Measurements from ENCODE around the gene ZNF628.

DNA sequence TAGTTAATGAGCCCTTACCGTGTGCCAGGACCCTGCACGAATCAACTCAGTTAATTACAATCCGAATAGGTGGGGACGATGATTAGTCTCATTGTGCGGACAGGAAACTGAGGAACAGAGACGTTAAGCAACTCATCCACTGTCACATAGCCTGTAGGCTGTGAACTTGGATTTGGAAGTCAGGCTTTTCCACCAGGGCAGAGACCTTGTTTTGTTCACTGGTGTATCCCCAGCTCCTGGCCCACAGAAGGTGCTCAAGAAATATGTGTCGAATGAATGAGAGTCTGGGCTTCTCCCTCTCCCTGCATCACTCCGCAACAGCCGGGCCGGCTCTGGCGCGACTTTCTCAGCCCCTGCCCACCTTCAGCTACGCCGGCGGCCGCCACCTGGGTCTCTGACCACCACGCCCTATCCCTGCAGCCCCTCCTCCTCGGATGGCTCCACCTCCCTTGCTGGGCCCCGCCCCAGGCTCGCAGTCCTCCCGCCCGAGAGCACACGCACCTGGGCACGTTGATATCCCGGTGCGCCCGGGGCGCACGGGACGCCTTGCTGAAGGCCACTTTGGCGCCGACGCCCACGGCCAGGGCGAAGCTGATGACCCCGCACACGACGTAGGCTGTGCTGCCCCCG, 34.6 kb upstream of the ZNF628 start:
- TF ChIP-seq, protein P1, sequence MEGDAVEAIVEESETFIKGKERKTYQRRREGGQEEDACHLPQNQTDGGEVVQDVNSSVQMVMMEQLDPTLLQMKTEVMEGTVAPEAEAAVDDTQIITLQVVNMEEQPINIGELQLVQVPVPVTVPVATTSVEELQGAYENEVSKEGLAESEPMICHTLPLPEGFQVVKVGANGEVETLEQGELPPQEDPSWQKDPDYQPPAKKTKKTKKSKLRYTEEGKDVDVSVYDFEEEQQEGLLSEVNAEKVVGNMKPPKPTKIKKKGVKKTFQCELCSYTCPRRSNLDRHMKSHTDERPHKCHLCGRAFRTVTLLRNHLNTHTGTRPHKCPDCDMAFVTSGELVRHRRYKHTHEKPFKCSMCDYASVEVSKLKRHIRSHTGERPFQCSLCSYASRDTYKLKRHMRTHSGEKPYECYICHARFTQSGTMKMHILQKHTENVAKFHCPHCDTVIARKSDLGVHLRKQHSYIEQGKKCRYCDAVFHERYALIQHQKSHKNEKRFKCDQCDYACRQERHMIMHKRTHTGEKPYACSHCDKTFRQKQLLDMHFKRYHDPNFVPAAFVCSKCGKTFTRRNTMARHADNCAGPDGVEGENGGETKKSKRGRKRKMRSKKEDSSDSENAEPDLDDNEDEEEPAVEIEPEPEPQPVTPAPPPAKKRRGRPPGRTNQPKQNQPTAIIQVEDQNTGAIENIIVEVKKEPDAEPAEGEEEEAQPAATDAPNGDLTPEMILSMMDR (IDR thresholded peaks at IDR 0.05), result no peak
- TF ChIP-seq ZFX (IDR thresholded peaks at IDR 0.05; ENCODE audit: borderline replicate concordance), result no peak

Data from 22Rv1 (cell line).